ENCODE results near the gene ALG1L2.
"Not testable (repeated sequence)": the region's sequence is repeated elsewhere in the genome, so short reads cannot be mapped to it uniquely, and the experiment has no call there.

ALG1L2 gene

DNA sequence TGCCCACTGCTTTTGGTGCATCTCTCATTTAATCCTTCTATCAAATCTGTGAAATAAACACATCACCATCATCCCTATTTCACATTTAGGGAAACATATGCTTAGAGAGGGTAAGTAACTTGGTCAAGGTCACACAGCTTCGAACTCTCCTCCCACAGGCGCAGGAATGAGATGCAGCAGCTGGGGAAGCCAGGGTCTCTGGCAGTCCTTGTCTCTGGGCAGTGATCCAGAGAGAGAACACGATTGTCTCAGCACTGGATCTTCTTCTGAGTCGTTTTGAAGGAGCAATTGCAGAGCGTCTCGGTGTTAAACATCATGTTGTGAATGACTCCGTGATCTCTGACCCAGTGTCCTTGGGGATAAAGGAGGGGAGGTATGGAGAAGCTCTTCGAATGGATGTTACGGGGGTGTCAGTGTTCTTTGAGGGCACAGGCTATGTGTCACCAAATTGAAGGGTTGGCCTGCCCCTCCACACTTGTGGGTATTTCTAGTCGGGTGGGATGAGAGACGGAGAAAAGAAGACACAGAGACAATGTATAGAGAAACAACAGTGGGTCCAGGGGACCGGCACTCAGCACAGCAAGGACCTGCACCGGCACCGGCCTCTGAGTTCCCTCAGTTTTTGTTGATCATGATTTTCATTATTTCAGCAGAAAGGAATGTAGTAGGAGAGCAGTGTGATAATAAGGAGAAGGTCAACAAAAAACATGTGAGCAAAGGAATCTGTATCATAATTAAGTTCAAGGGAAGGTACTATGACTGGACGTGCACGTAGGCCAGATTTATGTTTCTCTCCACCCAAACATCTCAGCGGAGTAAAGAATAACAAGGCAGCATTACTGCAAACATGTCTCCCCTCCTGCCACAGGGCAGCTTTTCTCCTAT lies 41.5 kb downstream of the ALG1L2 start:
- not testable (repeated sequence) for DNase-seq (ENCODE audit: low read depth)

DNA sequence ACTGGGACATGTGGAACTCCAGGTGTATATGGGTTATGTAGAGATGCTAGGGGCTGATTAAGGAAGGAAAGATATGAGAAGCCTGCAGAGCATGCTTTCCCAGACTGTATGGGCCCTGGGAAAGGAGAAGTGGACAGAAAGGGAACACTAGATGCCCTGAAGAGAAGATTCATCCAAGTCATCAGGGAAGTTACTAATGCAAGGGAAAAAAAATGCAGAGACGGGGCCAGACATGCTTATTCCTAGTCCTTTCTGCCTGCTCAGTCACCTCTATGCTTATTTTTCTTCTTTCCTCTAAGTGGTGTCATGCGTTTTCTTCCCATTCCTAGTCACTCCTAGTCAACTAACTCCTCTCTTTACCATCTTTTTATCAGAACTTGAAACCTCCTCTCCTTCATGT lies 43.8 kb downstream of the ALG1L2 start:
- DNase-seq (ENCODE audit: low read depth) = not testable (repeated sequence)

DNA sequence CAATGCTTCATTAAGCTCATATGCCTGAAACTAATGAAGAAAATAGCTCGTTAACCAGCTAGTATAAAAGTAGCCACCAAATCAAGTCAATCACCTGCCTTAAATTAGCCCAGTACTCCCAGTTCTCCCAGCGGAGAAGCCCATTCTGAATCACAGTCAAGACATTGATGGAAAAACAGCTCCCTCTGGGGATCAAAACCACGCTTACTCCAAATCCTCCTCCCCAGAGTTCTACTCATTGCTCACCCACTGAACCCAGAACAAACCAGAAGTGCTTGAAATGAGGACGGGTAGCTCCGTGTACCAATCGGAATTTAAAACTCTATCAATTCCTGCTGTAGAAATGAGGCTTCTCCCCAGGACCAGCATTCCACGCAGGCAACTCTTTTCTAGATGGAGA lies 54.7 kb downstream of the ALG1L2 start:
- not testable (repeated sequence) for DNase-seq (ENCODE audit: low read depth)

DNA sequence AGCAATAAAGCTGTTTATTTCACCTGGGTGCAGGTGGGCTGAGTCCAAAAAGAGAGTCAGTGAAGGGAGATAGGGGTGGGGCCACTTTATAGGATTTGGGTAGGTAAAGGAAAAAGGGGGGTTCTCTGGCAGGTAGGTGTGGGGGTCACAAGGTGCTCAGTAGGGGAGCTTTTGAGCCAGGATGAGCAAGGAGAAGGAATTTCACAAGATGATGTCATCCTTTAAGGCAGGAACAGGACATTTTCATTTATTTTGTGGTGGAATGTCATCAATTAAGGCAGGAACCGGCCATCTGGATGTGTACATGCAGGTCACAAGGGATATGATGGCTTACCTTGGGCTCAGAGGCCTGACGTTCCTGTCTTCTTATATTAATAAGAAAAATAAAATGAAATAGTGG lies 56.1 kb downstream of the ALG1L2 start:
- DNase-seq (ENCODE audit: low read depth) = not testable (repeated sequence)

DNA sequence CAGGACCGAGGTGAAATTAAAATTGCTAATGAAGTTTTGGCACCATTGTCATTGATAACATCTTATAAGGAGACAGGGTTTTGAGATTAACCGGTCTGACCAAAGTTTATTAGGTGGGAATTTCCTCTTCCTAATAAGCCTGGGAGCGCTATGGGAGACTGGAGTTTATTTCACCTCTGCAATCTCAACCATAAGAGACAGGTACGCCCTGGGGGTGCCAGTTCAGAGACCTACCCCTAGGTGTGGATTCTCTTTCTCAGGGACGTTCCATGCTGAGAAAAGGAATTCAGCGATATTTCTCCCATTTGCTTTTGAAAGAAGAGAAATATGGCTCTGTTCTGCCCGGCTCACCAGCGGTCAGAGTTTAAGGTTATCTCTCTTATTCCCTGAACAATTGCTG lies 57.4 kb downstream of the ALG1L2 start:
- DNase-seq (ENCODE audit: low read depth) = not testable (repeated sequence)

DNA sequence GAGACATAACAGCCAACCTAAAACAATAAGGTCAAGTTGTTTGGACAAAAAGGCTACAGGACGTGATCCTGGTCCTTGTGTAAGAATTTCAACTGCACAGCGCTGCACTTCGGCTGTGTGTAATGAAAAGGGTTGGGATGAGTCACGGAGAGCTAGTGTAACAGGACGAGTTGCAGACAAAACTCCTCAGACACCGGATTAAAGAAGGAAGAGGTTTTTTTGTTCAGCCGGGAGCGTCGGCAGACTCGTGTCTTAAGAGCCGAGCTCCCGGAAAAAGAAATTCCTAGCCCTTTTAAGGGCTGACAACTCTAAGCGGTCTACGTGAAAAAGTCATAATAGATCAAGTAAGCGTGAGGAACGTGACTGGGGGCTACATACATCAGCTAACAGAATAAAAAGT lies 59.1 kb downstream of the ALG1L2 start:
- not testable (repeated sequence) for DNase-seq (ENCODE audit: low read depth)

DNA sequence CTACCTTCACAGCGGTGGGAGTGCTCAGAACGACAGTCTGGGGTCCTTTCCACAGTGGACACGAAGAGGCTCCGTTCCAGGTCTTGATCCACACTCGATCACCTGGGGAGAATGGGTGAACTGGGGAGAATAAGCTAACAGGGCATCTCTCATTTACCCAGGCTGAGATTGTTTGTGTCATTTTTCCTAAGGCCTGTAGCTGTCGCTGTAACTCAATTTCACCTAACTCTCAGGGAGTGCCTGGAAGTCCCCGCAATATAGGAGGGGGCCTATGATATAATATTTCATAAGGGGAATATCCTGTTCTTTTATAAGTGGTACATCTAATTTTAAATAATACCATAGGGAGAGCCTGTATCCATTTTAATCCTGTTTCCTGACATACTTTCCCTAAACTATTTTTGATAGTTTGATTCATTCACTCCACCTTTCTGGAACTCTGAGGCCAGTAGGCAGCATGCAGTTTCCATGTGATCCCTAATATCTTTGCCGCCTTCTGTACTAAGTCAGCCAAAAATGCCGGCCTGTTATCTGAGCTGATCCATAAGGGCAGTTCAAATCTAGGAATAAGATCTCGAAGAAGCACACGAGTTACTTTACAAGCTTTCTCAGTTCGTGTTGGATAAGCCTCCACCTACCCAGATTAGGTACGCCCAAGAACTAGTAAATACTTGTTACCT lies 62.2 kb downstream of the ALG1L2 start:
- DNase-seq (ENCODE audit: low read depth) = not testable (repeated sequence)

DNA sequence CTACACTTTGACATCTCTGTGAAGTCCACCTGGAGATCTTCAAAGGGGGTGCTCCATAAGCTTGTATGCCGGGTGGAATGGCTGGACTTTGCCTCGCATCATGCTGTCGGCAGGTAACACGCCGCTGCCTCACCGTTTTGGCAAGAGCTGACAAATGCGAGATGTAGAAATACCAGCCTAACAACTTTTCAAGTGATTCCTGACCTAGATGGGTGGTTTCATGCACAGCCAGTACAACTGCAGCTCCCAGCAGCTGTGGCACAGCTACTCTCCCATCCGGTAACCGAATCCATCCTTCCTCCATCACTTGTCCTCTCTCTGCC lies 62.7 kb downstream of the ALG1L2 start:
- not testable (repeated sequence) for DNase-seq (ENCODE audit: low read depth)

DNA sequence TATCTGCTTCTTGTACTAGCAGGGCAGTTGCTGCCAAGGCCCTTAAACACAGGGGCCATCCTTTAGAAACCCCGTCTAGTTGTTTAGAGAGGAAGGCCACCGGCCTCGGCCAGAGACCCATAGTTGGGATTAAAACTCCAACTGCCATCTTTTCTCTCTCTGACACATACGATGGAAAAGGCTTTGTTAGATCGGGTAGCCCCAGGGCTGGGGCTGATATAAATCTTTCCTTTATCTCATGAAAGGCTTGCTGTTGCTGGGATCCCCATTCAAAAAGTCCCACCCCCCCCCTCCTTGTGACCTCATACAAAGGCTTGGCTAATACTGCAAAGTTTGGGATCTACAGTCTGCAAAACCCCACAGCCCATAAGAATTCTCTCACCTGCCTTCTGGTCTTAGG lies 63.8 kb downstream of the ALG1L2 start:
- not testable (repeated sequence) for DNase-seq (ENCODE audit: low read depth)

DNA sequence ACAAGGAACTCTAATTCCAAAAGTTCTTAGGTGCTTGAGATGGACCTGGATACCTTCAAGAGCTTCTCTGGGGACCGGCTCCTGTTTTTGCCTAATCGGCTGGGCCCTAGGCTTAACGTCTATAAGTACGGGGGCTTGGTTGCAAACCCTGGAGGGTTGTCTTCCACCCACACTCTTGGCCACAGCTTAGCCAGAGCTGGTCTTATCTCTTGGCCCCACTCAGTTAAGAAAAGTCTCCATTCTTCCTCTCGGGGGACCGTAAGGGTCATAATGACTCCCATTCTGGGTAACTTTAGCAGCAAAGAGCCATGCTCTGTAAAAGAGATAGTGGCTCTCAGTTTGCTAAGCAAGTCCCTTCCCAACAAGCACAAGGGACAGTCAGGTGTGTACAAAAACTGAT lies 64.8 kb downstream of the ALG1L2 start:
- DNase-seq (ENCODE audit: low read depth) = not testable (repeated sequence)

All from activated gamma-delta T cell treated with anti-CD3 and anti-CD28 coated beads, Interleukin-2, amount 50 U/mL, for 16 hours (primary cell).